DOHH2 (cell line): ENCODE results near the gene ADH1B.

Source experiments
- EZH2phosphoT487 ChIP-seq: fragments of 200-600 bp; sonication (generic); IDR thresholded peaks from 2 replicates; pipeline ENCODE4 v1.6.1; 2017; ENCODE audit warnings: borderline replicate concordance, mild to moderate bottlenecking, antibody characterized with exemption, low read length, moderate library complexity, mixed read lengths
- TF ChIP-seq, protein P1 (sequence below): fragments of 200-600 bp; sonication (generic); IDR thresholded peaks from one replicate; pipeline ENCODE4 v1.5.1; 2014; ENCODE audit warnings: antibody characterized with exemption, mild to moderate bottlenecking, low read depth, low read length; ENCODE audit not compliant: poor library complexity, severe bottlenecking

DNA sequence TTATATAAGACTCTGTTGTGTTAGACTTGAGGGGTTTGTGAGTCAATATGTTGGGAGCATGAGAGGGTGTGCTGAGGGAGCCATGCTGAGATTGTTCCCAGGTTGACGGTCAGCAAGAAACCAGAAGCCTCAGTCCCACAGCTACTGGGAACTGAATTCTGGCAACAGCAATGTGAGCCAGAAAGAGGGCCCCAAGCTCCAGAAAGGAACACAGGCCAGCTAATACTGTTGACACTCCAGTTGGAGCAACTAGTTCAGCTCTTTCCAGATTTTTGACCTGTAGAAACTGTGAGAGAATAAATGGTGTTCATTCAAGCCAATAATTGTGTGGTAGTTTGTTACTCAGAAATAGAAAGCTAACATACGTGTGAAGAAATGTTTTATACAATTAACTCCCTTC is 47.5 kb downstream of the ADH1B start:
- TF ChIP-seq, protein P1, sequence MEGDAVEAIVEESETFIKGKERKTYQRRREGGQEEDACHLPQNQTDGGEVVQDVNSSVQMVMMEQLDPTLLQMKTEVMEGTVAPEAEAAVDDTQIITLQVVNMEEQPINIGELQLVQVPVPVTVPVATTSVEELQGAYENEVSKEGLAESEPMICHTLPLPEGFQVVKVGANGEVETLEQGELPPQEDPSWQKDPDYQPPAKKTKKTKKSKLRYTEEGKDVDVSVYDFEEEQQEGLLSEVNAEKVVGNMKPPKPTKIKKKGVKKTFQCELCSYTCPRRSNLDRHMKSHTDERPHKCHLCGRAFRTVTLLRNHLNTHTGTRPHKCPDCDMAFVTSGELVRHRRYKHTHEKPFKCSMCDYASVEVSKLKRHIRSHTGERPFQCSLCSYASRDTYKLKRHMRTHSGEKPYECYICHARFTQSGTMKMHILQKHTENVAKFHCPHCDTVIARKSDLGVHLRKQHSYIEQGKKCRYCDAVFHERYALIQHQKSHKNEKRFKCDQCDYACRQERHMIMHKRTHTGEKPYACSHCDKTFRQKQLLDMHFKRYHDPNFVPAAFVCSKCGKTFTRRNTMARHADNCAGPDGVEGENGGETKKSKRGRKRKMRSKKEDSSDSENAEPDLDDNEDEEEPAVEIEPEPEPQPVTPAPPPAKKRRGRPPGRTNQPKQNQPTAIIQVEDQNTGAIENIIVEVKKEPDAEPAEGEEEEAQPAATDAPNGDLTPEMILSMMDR, result no peak
- no peak for TF ChIP-seq EZH2phosphoT487
